Measurements from ENCODE around the gene TMTC3.

DNA sequence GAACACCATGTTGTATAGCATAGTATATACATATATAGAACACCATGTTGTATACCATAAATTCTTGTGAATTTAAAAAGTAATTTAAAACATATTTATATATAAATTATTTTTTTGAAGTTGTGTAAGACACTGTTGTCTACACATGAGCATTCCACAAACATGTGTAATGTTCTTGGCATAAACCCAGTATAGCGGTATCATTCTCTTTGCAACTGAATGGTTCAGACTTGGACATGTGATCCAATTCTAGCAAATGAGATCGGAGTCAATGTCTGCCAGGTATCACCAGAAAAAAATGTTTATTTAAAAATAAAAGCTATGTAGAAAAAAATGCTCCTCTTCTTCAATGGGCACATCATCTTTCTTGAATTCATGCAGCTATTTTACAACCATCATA is 34.1 kb upstream of the TMTC3 start:
- TF ChIP-seq, protein P1, sequence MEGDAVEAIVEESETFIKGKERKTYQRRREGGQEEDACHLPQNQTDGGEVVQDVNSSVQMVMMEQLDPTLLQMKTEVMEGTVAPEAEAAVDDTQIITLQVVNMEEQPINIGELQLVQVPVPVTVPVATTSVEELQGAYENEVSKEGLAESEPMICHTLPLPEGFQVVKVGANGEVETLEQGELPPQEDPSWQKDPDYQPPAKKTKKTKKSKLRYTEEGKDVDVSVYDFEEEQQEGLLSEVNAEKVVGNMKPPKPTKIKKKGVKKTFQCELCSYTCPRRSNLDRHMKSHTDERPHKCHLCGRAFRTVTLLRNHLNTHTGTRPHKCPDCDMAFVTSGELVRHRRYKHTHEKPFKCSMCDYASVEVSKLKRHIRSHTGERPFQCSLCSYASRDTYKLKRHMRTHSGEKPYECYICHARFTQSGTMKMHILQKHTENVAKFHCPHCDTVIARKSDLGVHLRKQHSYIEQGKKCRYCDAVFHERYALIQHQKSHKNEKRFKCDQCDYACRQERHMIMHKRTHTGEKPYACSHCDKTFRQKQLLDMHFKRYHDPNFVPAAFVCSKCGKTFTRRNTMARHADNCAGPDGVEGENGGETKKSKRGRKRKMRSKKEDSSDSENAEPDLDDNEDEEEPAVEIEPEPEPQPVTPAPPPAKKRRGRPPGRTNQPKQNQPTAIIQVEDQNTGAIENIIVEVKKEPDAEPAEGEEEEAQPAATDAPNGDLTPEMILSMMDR (IDR thresholded peaks at IDR 0.05) = no peak
- no peak for TF ChIP-seq POLR2A (IDR thresholded peaks at IDR 0.05)
